HG03135 (cell line): ENCODE results near the gene MAML3.
A peak's percentile ranks its signal among the peaks of the same experiment; 100 is the strongest.

Source experiments
- ATAC-seq: cut with Tn5 transposase; IDR thresholded peaks from one replicate; pipeline ENCODE4 v1.9.1; 2021; ENCODE audit warnings: mild to moderate bottlenecking, moderate library complexity; ENCODE audit not compliant: unreplicated experiment

Gene MAML3

GRCh38 chr4:140012688-140013486, 141.1 kb downstream of the MAML3 start:
- ATAC-seq: no peak

GRCh38 chr4:140005699-140006098, 148.3 kb downstream of the MAML3 start:
- no peak for ATAC-seq

GRCh38 chr4:140004922-140005627, 148.9 kb downstream of the MAML3 start:
- ATAC-seq: no peak

GRCh38 chr4:140004549-140004895, 149.5 kb downstream of the MAML3 start:
- no peak for ATAC-seq

- ATAC-seq: no peak
Observed at GRCh38 chr4:140003876-140004548, 150.0 kb downstream of the MAML3 start.

GRCh38 chr4:140000232-140000631, 153.8 kb downstream of the MAML3 start:
- ATAC-seq: no peak

- no peak for ATAC-seq
Observed at GRCh38 chr4:139988863-139989765, 164.9 kb downstream of the MAML3 start.

GRCh38 chr4:139987502-139987850, 166.5 kb downstream of the MAML3 start:
- ATAC-seq: no peak

- no peak for ATAC-seq
Observed at GRCh38 chr4:139986689-139987501, 167.1 kb downstream of the MAML3 start.

GRCh38 chr4:139986106-139986505, 167.9 kb downstream of the MAML3 start:
- no peak for ATAC-seq

- ATAC-seq: no peak
Observed at GRCh38 chr4:139985401-139985800, 168.6 kb downstream of the MAML3 start.

GRCh38 chr4:139984471-139984870, 169.5 kb downstream of the MAML3 start:
- ATAC-seq: no peak

- ATAC-seq: peak; percentile 96
Observed at GRCh38 chr4:139978692-139979091, 175.3 kb downstream of the MAML3 start.

GRCh38 chr4:139977838-139978609, 176.0 kb downstream of the MAML3 start:
- ATAC-seq: peak; percentile 45

- ATAC-seq: no peak
Observed at GRCh38 chr4:139975830-139976272, 178.1 kb downstream of the MAML3 start.

- no peak for ATAC-seq
Observed at GRCh38 chr4:139973616-139974015, 180.4 kb downstream of the MAML3 start.

- ATAC-seq: no peak
Observed at GRCh38 chr4:139973015-139973414, 181.0 kb downstream of the MAML3 start.

GRCh38 chr4:139972305-139972704, 181.7 kb downstream of the MAML3 start:
- no peak for ATAC-seq

- ATAC-seq: no peak
Observed at GRCh38 chr4:139971111-139971510, 182.9 kb downstream of the MAML3 start.
